Spleen (tissue), 7 donors: ENCODE measurements around the gene ZSWIM6.

Experiments used
- POLR2A ChIP-seq, 3 donors: fragments of 450-650 bp; IDR thresholded peaks; one replicate each; pipeline ENCODE4 v1.5.1; 2017; ENCODE audit warnings: antibody characterized with exemption in 3 of 3, mild to moderate bottlenecking in 1 of 3
- TF ChIP-seq, protein P1 (sequence below), 11 experiments: fragments of 200-600 bp in 7 of 11; fragments of 450-650 bp in 4 of 11; sonication (generic) in 4 of 11; IDR thresholded peaks in 8 of 11; conservative IDR thresholded peaks in 3 of 11; 1 replicate in 7 of 11; 2 replicates in 4 of 11; pipeline versions ENCODE4 v1.4.0 to v1.8.0; 2016 to 2021; ENCODE audit warnings: antibody characterized with exemption in 11 of 11, inconsistent platforms in 4 of 11, mild to moderate bottlenecking in 1 of 11
- donor health status: DM: no; HTN: no; CAD: no; lungs with moderate emphysema.
- donor health status: DM: no; HTN: no; CAD: no.
- donor health status: DM: no; HTN: no; CAD: no.

DNA sequence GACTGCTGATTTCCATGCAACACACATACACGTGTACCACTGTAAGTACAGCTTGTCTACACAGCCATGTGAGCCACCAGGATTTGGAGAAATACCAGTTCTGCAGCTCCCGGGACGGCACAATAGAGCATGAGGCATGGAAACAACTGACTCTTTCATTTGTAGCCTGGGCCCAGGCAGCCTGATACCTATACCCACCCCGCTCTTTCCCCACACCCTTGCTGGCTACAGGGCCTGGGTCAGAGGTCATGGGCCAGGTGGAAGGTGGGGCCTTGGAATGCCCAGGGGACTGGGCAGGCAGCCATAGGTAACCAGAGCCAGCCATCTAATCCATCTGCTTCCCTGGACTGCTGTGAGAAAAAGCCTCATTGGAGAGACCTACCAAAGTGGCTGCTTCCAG lies 39.0 kb upstream of the ZSWIM6 start:
- TF ChIP-seq, protein P1, sequence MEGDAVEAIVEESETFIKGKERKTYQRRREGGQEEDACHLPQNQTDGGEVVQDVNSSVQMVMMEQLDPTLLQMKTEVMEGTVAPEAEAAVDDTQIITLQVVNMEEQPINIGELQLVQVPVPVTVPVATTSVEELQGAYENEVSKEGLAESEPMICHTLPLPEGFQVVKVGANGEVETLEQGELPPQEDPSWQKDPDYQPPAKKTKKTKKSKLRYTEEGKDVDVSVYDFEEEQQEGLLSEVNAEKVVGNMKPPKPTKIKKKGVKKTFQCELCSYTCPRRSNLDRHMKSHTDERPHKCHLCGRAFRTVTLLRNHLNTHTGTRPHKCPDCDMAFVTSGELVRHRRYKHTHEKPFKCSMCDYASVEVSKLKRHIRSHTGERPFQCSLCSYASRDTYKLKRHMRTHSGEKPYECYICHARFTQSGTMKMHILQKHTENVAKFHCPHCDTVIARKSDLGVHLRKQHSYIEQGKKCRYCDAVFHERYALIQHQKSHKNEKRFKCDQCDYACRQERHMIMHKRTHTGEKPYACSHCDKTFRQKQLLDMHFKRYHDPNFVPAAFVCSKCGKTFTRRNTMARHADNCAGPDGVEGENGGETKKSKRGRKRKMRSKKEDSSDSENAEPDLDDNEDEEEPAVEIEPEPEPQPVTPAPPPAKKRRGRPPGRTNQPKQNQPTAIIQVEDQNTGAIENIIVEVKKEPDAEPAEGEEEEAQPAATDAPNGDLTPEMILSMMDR (IDR thresholded peaks at IDR 0.05 in 8 of 11, conservative IDR thresholded peaks at IDR 0.05 in 3 of 11) = no peak
- no peak for TF ChIP-seq POLR2A (IDR thresholded peaks at IDR 0.05)
